ENCODE results near the gene AMZ1.
"Not testable (repeated sequence)": the region's sequence is repeated elsewhere in the genome, so short reads cannot be mapped to it uniquely, and the experiment has no call there.

- TF ChIP-seq PRRX2 (CRISPR knock-in tag; IDR thresholded peaks at IDR 0.05); TEAD4 (CRISPR knock-in tag; IDR thresholded peaks at IDR 0.05); SMAD4 (CRISPR knock-in tag; IDR thresholded peaks at IDR 0.05); CTCF (IDR thresholded peaks at IDR 0.05); SP1 (CRISPR knock-in tag; conservative IDR thresholded peaks at IDR 0.05); CBFB (CRISPR knock-in tag; IDR thresholded peaks at IDR 0.05; ENCODE audit: low read depth); ZNF425 (CRISPR knock-in tag; conservative IDR thresholded peaks at IDR 0.05): not testable (repeated sequence)
These were observed 9.5 kb upstream of the AMZ1 start for GRCh38 chr7:2678454-2678853.
